A549 (cell line): ENCODE data around the gene FOXP3.

Source experiments
- CBX8 ChIP-seq: fragments of 200-600 bp; sonication (generic); IDR thresholded peaks from 2 replicates; pipeline ENCODE4 v1.6.1; 2016
- TF ChIP-seq, protein P1 (sequence below): fragments of >200 bp; sonication (Bioruptor Twin); formaldehyde crosslinking; IDR thresholded peaks from 3 replicates; pipeline ENCODE4 v1.5.1; 2016
- TF ChIP-seq, protein P2 (sequence below): fragments of 450-650 bp; IDR thresholded peaks from 2 replicates; pipeline ENCODE4 v1.6.1; 2014; ENCODE audit warnings: antibody characterized with exemption

DNA sequence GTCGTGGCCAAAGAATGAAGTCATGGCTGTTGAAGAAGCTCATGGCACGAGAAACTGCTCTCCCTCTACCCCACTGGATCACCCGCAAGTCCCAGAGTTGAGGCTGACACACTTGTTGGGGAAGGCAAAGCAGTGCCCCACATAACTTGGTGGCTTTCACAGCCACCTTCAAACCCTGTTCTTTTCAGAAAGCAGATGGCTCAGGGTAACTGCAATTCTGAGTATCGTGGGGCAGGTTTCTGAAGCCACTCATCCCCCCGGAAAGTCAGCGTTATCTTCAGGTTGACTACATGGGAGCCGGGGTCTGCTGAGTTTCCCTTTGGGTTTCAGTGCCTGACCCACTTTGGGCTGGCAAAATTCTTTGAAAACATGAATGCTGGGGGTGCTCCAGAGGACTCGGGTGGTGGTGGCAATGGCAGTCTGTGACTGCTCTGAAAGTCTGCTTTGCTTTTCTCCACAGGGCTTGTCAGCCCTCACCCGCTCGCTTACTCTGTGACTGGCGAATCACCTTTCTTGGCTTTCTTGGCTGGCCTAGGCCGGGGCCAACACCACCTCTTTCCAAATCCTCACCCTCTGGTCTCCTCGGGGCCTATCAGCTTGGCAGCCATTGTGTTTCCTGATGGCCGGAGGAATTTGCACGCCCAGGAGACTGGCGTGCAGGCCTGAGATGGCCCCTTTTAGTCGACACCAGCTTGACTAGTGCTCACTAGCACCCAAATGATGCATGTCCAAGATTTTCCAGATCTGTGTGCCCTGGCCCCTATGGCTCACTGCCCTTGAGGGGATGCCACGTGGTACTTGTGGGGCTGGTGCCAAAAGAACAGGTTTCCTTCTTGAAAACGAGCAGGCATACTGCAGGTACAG is 12.4 kb upstream of the FOXP3 start:
- no peak for TF ChIP-seq CBX8
- TF ChIP-seq, protein P1, sequence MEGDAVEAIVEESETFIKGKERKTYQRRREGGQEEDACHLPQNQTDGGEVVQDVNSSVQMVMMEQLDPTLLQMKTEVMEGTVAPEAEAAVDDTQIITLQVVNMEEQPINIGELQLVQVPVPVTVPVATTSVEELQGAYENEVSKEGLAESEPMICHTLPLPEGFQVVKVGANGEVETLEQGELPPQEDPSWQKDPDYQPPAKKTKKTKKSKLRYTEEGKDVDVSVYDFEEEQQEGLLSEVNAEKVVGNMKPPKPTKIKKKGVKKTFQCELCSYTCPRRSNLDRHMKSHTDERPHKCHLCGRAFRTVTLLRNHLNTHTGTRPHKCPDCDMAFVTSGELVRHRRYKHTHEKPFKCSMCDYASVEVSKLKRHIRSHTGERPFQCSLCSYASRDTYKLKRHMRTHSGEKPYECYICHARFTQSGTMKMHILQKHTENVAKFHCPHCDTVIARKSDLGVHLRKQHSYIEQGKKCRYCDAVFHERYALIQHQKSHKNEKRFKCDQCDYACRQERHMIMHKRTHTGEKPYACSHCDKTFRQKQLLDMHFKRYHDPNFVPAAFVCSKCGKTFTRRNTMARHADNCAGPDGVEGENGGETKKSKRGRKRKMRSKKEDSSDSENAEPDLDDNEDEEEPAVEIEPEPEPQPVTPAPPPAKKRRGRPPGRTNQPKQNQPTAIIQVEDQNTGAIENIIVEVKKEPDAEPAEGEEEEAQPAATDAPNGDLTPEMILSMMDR, result no peak
- TF ChIP-seq, protein P2, sequence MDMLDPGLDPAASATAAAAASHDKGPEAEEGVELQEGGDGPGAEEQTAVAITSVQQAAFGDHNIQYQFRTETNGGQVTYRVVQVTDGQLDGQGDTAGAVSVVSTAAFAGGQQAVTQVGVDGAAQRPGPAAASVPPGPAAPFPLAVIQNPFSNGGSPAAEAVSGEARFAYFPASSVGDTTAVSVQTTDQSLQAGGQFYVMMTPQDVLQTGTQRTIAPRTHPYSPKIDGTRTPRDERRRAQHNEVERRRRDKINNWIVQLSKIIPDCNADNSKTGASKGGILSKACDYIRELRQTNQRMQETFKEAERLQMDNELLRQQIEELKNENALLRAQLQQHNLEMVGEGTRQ, result no peak
